IMR-90 (cell line): Measurements from ENCODE around the gene HMGCR. TPM values are rescaled to one million over a fixed set of nuclear protein-coding genes. Genes with fewer than 3 reads are reported as not detected.

Experiments
- ATAC-seq: fragments of 200-7000 bp; cut with Tn5 transposase; 2 replicates; pipeline ENCODE4 v1.9.1; 2020; ENCODE audit warnings: low read depth, mild to moderate bottlenecking, moderate library complexity
- BruUV-seq: library from RNA; stranded (reverse); fragments of 400-500 nt; replicated peaks from 2 replicates; lab custom pipeline; 2021; lab: Mats Ljungman, UMichigan
- CTCF ChIA-PET: fragments of 300-600 bp; formaldehyde crosslinking; extraction: SDS; loops from one replicate; lab custom pipeline; 2021; ENCODE audit warnings: antibody characterized with exemption; lab: Yijun Ruan, JAX
- POLR2A ChIA-PET: fragments of 300-600 bp; sonication (Branson Sonifier 250); formaldehyde crosslinking; loops from one replicate; lab custom pipeline; 2022; ENCODE audit warnings: antibody characterized with exemption; ENCODE audit not compliant: unreplicated experiment; lab: Charles Lee
- DNase-seq: peaks from one replicate; pipeline ENCODE4 v3.0.0; 2013
- H2AFZ ChIP-seq: replicated peaks from 2 replicates; pipeline ENCODE3; 2013; ENCODE audit warnings: low read length, mild to moderate bottlenecking; ENCODE audit not compliant: poor library complexity
- H2AK5ac ChIP-seq: 2 replicates; pipeline ENCODE4 v1.6.1; 2013; ENCODE audit warnings: low read depth, low read length, inconsistent platforms
- H2AK9ac ChIP-seq: replicated peaks from 2 replicates; pipeline ENCODE3; 2013; ENCODE audit warnings: mild to moderate bottlenecking, low read depth, low read length, moderate library complexity; ENCODE audit not compliant: poor library complexity
- H2BK120ac ChIP-seq: 2 replicates; pipeline ENCODE4 v1.6.1; 2013; ENCODE audit warnings: low read depth, low read length, inconsistent platforms
- H2BK15ac ChIP-seq: 3 replicates; pipeline ENCODE4 v1.6.1; 2013; ENCODE audit warnings: low read depth, low read length, inconsistent platforms
- H2BK20ac ChIP-seq: 2 replicates; pipeline ENCODE4 v1.6.1; 2013; ENCODE audit warnings: low read depth, mild to moderate bottlenecking, inconsistent platforms, low read length, moderate library complexity
- H2BK5ac ChIP-seq: 2 replicates; pipeline ENCODE4 v1.6.1; 2013; ENCODE audit warnings: mild to moderate bottlenecking, low read depth, low read length, inconsistent platforms; ENCODE audit not compliant: poor library complexity, severe bottlenecking
- H3K14ac ChIP-seq: replicated peaks from 2 replicates; pipeline ENCODE4 v1.6.1; 2013; ENCODE audit warnings: low read depth, low read length, inconsistent platforms
- H3K18ac ChIP-seq: 2 replicates; pipeline ENCODE4 v1.6.1; 2013; ENCODE audit warnings: low read depth, low read length, control low read depth
- H3K23ac ChIP-seq: 2 replicates; pipeline ENCODE4 v1.6.1; 2013; ENCODE audit warnings: low read depth, low read length, inconsistent platforms
- H3K27ac ChIP-seq: 2 replicates; pipeline ENCODE4 v1.5.1; 2013; ENCODE audit warnings: mild to moderate bottlenecking, control low read depth, low read length; ENCODE audit not compliant: insufficient read depth
- H3K27me3 ChIP-seq: 2 replicates; pipeline ENCODE4 v1.6.1; 2013; ENCODE audit warnings: low read length; ENCODE audit not compliant: control insufficient read depth, insufficient read depth
- H3K36me3 ChIP-seq: 2 replicates; pipeline ENCODE4 v1.6.1; 2013; ENCODE audit warnings: low read length, mixed read lengths; ENCODE audit not compliant: control insufficient read depth, insufficient read depth
- H3K4ac ChIP-seq: 2 replicates; pipeline ENCODE4 v1.6.1; 2013; ENCODE audit warnings: low read depth, low read length, inconsistent platforms
- H3K4me1 ChIP-seq: 2 replicates; pipeline ENCODE4 v1.6.1; 2013; ENCODE audit warnings: low read length, mixed read lengths; ENCODE audit not compliant: control insufficient read depth, insufficient read depth
- H3K4me2 ChIP-seq: 2 replicates; pipeline ENCODE4 v1.6.1; 2013; ENCODE audit warnings: low read depth, mild to moderate bottlenecking, control low read depth, low read length, moderate library complexity
- H3K4me3 ChIP-seq: 2 replicates; pipeline ENCODE4 v1.5.1; 2013; ENCODE audit warnings: low read depth, mild to moderate bottlenecking, control low read depth, low read length, moderate library complexity; ENCODE audit not compliant: insufficient read depth
- H3K56ac ChIP-seq: 2 replicates; pipeline ENCODE4 v1.6.1; 2013; ENCODE audit warnings: low read length, inconsistent platforms; ENCODE audit not compliant: insufficient read depth; ENCODE audit errors: extremely low read depth
- H3K79me1 ChIP-seq, 2 experiments: 2 replicates each; pipeline ENCODE4 v1.6.1; 2013; ENCODE audit warnings: low read length in 2 of 2, inconsistent platforms in 1 of 2, low read depth in 1 of 2
- H3K9ac ChIP-seq: 2 replicates; pipeline ENCODE4 v1.6.1; 2013; ENCODE audit warnings: low read depth, low read length, control low read depth
- H3K9me1 ChIP-seq: 2 replicates; pipeline ENCODE4 v1.6.1; 2013; ENCODE audit warnings: low read length, inconsistent platforms; ENCODE audit not compliant: insufficient read depth
- H3K9me3 ChIP-seq: 2 replicates; pipeline ENCODE4 v1.6.1; 2013; ENCODE audit warnings: low read length; ENCODE audit not compliant: control insufficient read depth, insufficient read depth
- H4K20me1 ChIP-seq: 2 replicates; pipeline ENCODE4 v1.6.1; 2013; ENCODE audit warnings: low read length, inconsistent platforms; ENCODE audit not compliant: insufficient read depth
- H4K5ac ChIP-seq: 2 replicates; pipeline ENCODE4 v1.6.1; 2013; ENCODE audit warnings: mild to moderate bottlenecking, low read depth, low read length, control low read depth
- H4K8ac ChIP-seq, 2 experiments: 2 replicates each; pipeline ENCODE4 v1.6.1; 2013; ENCODE audit warnings: low read depth in 2 of 2, low read length in 2 of 2, control low read depth in 1 of 2, inconsistent platforms in 1 of 2
- H4K91ac ChIP-seq: 2 replicates; pipeline ENCODE4 v1.6.1; 2013; ENCODE audit warnings: low read depth, low read length, inconsistent platforms; ENCODE audit not compliant: insufficient read depth
- RCOR1 ChIP-seq: IDR thresholded peaks from 2 replicates; pipeline ENCODE4 v1.6.1; 2012; ENCODE audit warnings: mild to moderate bottlenecking, low read length, improper control_type of control experiment; ENCODE audit not compliant: insufficient replicate concordance
- WGBS, 2 experiments: methylation state at CpG; one replicate each; pipeline versions ENCODE4 v1.1.5 to v1.1.7; 2013; ENCODE audit warnings: missing lambda C conversion rate in 2 of 2; ENCODE audit not compliant: insufficient read length in 1 of 2; ENCODE audit errors: extremely low coverage in 2 of 2; 5-methylcytosine and 5-hydroxymethylcytosine counted together
- dilution Hi-C: fragments of 300-500 bp; cut with HindIII; formaldehyde crosslinking; loops from one replicate; pipeline ENCODE4 v1.14.3; 2018; ENCODE audit warnings: low sequenced_read_pairs; ENCODE audit not compliant: unreplicated experiment
- in situ Hi-C: fragments of 300-500 bp; cut with MboI; formaldehyde crosslinking; loops from 3 replicates; pipeline ENCODE4 v1.14.3; 2019; ENCODE audit warnings: low sequenced_read_pairs, inconsistent platforms, mixed read lengths
- intact Hi-C: fragments of 100-400 bp; cut with micrococcal nuclease; formaldehyde crosslinking; loops from 2 replicates; pipeline ENCODE4 v1.10.0; 2022
- polyA plus RNA-seq, 3 experiments: library from polyadenylated mRNA; depleted of rRNA; stranded (reverse); fragments of >200 nt; gene quantifications; 2 replicates each; pipeline ENCODE4 v1.2.3, GENCODE V29; 2012; ENCODE audit warnings: low replicate concordance in 1 of 3
- total RNA-seq: library from RNA; depleted of rRNA; stranded (reverse); fragments of >200 nt; gene quantifications from 2 replicates; pipeline ENCODE4 v1.2.3, GENCODE V29; 2012
- TF ChIP-seq, protein P1 (sequence below): conservative IDR thresholded peaks from 2 replicates; pipeline ENCODE4 v1.5.1; 2012; ENCODE audit warnings: mild to moderate bottlenecking, low read depth, low read length, improper control_type of control experiment

The HMGCR gene
- total and polyA plus RNA-seq, 2 of the 4 experiments (the other 2 are of a cell fraction) = 23.3 to 48.6 TPM

DNA sequence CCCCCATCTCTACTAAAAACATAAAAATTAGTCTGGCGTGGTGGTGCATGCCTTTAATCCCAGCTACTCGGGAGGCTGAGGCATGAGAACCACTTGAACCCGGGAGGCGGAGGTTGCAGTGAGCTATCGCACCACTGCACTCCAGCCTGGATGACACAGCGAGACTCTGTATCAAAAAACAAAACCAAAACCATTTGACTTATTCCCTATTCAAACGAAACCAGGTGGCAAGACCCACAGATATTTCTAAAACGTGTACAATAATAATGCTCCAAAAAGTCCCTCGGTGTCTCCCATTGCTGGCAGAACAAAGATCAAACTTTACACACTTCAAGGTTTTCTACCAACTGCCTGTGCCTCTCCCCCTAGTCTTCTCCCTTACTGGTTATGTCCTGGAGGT lies 29.8 kb downstream of the HMGCR start:
- no peak overlapping the region for H3K23ac ChIP-seq
- no peak overlapping the region for H3K4me2 ChIP-seq
- TF ChIP-seq RCOR1 = no peak
- TF ChIP-seq, protein P1, sequence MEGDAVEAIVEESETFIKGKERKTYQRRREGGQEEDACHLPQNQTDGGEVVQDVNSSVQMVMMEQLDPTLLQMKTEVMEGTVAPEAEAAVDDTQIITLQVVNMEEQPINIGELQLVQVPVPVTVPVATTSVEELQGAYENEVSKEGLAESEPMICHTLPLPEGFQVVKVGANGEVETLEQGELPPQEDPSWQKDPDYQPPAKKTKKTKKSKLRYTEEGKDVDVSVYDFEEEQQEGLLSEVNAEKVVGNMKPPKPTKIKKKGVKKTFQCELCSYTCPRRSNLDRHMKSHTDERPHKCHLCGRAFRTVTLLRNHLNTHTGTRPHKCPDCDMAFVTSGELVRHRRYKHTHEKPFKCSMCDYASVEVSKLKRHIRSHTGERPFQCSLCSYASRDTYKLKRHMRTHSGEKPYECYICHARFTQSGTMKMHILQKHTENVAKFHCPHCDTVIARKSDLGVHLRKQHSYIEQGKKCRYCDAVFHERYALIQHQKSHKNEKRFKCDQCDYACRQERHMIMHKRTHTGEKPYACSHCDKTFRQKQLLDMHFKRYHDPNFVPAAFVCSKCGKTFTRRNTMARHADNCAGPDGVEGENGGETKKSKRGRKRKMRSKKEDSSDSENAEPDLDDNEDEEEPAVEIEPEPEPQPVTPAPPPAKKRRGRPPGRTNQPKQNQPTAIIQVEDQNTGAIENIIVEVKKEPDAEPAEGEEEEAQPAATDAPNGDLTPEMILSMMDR = no peak
- dilution Hi-C loops = no loop called here
- H3K79me1 ChIP-seq = no peaks in the 10 kb centered on the region
- H3K36me3 ChIP-seq = peaks cover 1% of the 10 kb centered on the region; the same call in 1 of the 2 replicates
- POLR2A ChIA-PET = no interaction called here
- no TSS peak for BruUV-seq
- no peak overlapping the region for H2AK5ac ChIP-seq
- H4K8ac ChIP-seq = no peak overlapping the region
- H2AFZ ChIP-seq = no peak overlapping the region
- intact Hi-C loops = loop anchor here (10.0 kb wide), 1 partner anchor 318 kb away; no protein-coding TSS in a partner anchor
- no peak overlapping the region for H2BK20ac ChIP-seq
- no peak overlapping the region for H3K27ac ChIP-seq
- H2BK15ac ChIP-seq = no peak overlapping the region
- H3K9ac ChIP-seq = no peak overlapping the region
- H3K9me1 ChIP-seq = no peaks in the 10 kb centered on the region; the same call in 1 of the 2 replicates
- ATAC-seq (no peak), DNase-seq (no peak)
- no peak overlapping the region for H3K4me3 ChIP-seq
- no peaks in the 10 kb centered on the region for H4K20me1 ChIP-seq
- CTCF ChIA-PET = no interaction called here
- H3K18ac ChIP-seq = no peak overlapping the region; the same call in 1 of the 2 replicates
- in situ Hi-C loops = loop anchor here (25.0 kb wide), 1 partner anchor 604 kb away; the partner anchor contains the start of genes GFM2 and NSA2
- no peak overlapping the region for H3K56ac ChIP-seq
- no peaks in the 10 kb centered on the region for H3K9me3 ChIP-seq
- 95% methylated on average over 6 of the region's 9 CpGs; no CpG with 5 or more reads in 1 of the 2 experiments for WGBS, 2 experiments
- H3K14ac ChIP-seq = no peak overlapping the region
- H4K91ac ChIP-seq = no peak overlapping the region
- no peaks in the 10 kb centered on the region for H3K27me3 ChIP-seq
- no peak overlapping the region; the same call in 1 of the 2 replicates for H4K5ac ChIP-seq
- no peak overlapping the region for H2BK120ac ChIP-seq
- H3K4me1 ChIP-seq = peaks cover 5% of the 10 kb centered on the region
- H2AK9ac ChIP-seq = no peak overlapping the region
- H2BK5ac ChIP-seq = no peak overlapping the region
- no peak overlapping the region for H3K4ac ChIP-seq
